GM18498 (cell line): ENCODE data around the gene ZNF836.
A peak's percentile ranks its signal among the peaks of the same experiment; 100 is the strongest.

Experiments
- ATAC-seq: cut with Tn5 transposase; IDR thresholded peaks from one replicate; pipeline ENCODE4 v1.9.1; 2021; ENCODE audit warnings: mild to moderate bottlenecking, moderate library complexity; ENCODE audit not compliant: unreplicated experiment

The ZNF836 gene

GRCh38 chr19:52188822-52189734, 17.7 kb upstream of the ZNF836 start:
- ATAC-seq = peak; percentile 10

DNA sequence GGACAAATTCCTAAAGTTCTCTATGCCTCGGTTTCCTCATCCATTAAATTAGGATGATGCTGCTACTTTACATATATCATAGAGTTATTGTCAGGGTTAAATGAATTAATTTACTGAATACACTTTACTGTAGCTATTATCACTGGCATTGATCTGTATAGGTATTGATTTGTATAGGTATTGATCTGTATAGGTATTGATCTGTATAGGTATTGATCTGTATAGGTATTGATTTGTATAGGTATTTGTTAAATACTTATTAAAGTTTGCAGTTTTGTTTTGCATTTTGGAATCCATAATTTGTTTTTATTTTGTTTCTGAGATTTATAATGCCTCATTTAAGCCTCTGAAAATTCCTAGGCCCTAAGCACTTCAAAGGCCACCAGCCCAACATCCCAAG, 16.0 kb upstream of the ZNF836 start:
- no peak for ATAC-seq

DNA sequence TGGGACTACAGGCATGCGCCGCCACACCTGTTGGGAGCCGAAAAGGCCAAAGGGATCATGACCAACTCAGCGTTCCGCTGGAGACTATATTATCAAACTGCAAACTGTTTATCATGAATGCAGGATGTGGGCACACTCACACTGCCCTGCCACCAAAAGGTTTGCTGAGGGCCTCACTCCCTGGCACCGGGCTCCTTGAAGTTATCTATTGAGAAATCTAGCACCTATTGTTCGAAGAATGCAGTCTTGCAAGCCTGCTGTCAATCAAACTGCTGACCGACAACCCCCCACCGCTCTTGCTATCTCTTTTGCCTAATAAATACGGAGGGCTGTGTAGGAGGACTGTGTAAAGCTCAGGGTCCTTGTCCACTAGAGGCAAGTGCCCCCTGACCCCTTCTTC, 5.2 kb upstream of the ZNF836 start:
- no peak for ATAC-seq

- ATAC-seq = no peak
These were observed 926 bp upstream of the ZNF836 start for GRCh38 chr19:52172347-52172746.

GRCh38 chr19:52170863-52171320, 529 bp downstream of the ZNF836 start:
- peak; percentile 37 for ATAC-seq

DNA sequence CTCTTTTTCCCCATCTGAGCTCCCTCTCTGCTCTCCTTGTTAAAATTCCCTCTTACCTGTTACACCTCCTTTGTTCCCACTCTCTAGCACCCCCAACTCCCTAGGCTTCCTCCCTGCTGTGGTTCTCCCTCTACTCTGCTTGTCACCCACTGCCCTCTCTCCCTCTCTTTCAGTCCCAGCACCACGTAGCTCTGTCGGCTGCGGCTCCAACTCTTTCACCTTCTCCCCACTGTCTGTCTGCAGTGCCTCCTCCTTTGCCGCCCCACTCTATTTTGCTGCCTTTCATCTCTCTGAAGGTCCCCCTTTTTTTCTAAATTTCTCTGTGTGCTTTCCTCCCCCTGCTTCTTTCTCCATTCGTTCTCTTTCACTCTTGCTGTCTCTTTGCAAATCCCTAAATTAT, 1.1 kb downstream of the ZNF836 start:
- ATAC-seq = no peak

DNA sequence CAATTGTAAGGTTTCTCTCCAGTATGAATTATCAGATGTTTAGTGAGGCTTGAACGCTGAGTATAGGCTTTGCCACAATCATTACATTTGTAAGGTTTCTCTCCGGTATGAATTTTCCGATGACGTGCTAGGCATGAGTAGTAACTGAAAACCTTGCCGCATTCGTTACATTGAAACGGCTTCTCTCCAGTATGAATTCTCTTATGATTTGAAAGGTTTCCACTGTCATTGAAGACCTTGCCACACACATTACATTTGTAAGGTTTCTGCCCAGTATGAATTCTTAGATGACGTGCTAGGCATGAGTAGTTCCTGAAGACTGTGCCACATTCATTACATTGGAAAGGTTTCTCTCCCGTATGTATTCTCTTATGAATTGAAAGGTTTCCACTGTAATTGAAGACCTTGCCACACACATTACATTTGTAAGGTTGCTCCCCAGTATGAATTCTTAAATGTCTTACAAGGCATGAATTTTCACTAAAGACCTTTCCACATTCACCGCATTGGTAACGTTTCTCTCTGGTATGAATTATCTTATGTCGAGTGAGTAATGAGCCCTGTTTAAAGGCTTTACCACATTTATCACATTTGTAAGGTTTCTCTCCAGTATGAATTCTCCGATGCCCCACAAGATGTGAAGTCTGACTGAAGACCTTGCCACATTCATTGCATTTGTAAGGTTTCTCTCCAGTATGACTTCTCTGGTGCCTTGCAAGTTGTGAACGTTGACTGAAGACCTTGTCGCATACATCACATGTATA, 15.6 kb downstream of the ZNF836 start:
- no peak for ATAC-seq

DNA sequence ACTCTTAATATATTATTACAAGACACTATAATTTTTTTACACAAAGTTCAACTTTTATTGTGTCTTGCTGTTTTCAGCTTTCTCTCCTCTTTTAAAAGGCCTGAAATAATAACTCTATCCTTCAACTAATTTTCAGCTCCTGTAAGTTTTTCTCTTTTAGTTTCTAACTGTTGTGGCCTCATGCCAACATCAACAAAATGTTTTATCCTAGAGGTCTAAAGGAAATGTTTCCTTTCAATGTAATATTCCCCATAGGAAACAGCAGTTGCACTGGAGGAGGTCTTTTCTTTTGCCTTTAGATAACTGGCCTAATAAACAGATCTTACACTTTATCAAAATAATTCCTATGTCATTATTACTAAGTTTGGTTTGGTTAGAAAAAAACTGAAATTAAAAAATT, 23.2 kb downstream of the ZNF836 start:
- ATAC-seq = no peak

GRCh38 chr19:52142001-52142595, 29.3 kb downstream of the ZNF836 start:
- no peak for ATAC-seq

DNA sequence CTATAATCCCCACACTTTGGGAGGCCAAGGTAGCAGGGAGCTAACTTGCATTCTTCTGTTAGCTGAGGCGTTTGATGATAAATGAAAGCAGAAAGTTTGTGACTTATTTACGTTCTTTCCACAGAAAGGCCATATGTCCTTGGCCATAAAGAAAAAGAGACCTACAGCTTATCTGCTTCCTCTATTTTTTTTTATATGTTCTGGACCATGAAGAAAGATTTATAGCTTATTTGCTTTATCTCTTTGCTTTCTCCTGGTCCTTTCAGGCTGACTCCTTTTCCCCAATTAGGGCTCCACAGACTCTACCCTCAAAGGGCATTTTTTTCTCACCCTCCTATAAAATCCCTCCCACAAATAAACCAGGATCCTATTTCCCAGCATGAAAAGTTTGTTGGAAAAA, 30.2 kb downstream of the ZNF836 start:
- ATAC-seq = no peak

- peak; percentile 97 for ATAC-seq
These were observed 31.2 kb downstream of the ZNF836 start for GRCh38 chr19:52140032-52140710.

- ATAC-seq = peak; percentile 77
These were observed 32.0 kb downstream of the ZNF836 start, which contains the start of gene ZNF616 for GRCh38 chr19:52139252-52140031. ZNF616 (minus strand) TSS chr19:52139938; CDS start chr19:52130512, 9,426 bp downstream.

DNA sequence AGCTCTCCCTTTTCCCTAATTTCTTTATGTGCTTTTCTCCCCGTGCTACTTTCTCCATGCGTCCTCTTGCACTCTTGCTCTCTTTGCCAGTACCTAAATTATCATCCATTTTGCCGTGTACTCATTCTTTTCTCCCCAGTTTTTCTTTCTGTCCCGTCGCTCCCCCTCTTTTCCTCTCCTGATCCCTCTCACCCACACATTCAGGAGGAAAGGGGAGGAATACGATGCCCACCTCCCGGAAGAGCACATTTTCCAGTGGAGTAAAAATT, 32.5 kb downstream of the ZNF836 start:
- ATAC-seq = no peak

- no peak for ATAC-seq
These were observed 33.0 kb downstream of the ZNF836 start for GRCh38 chr19:52138278-52138982.

DNA sequence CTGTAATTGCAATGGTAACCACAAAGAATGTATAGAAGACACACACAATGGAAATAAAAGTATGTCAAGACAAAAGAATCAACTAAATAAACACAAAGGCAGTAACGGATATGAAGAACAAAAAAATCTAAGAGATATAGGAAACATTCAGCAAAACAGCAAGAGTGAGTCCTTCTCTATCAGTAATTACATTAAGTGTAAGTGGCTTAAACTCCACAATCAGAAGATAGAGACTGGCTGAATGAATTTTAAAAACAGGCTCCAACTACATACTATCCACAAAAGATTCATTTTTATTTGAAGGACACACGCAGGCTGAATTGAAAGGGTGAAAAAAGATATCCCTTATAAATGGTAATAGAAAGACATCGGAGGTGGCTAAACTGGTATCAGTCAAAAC, 51.1 kb downstream of the ZNF836 start:
- no peak for ATAC-seq

GRCh38 chr19:52115526-52116053, 55.8 kb downstream of the ZNF836 start:
- no peak for ATAC-seq

GRCh38 chr19:52114691-52115090, 56.7 kb downstream of the ZNF836 start:
- ATAC-seq = no peak

GRCh38 chr19:52112624-52113023, 58.8 kb downstream of the ZNF836 start:
- no peak for ATAC-seq

DNA sequence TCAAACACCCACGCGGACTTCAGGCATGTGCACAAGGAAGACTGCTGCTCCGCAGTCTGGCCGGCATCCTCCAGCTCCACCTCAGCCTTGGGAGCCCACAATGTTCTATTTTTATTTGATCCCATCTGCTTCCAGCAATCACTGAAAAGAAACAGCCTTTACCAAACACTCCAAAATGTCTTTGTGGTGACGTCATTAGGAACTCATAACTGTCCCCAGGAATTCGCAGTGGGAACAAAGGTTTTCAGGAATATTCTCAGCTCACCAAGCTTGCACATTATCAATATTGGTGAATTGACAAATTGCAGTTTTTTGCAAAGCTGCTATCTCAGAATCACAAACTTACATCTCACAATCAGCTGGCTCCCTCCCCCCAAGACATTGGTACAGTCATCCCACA, 60.6 kb downstream of the ZNF836 start:
- no peak for ATAC-seq
